Stomach (tissue), 4 donors: ENCODE results near the gene FBXO2.

ENCODE experiments used
- POLR2A ChIP-seq, 4 donors: fragments of 450-650 bp; IDR thresholded peaks; one replicate each; pipeline ENCODE4 v1.6.1; 2016; ENCODE audit warnings: antibody characterized with exemption in 4 of 4, control low read depth in 2 of 4, mild to moderate bottlenecking in 1 of 4, moderate library complexity in 1 of 4
- POLR2AphosphoS5 ChIP-seq, 3 donors: sonication (generic); formaldehyde crosslinking; IDR thresholded peaks; one replicate each; pipeline ENCODE4 v1.6.1; 2016; ENCODE audit warnings: antibody characterized with exemption in 3 of 3
- TF ChIP-seq, protein P1 (sequence below), 7 experiments: fragments of 450-650 bp in 4 of 7; fragments of 200-600 bp in 3 of 7; sonication (generic) in 3 of 7; IDR thresholded peaks; one replicate each; pipeline ENCODE4 v1.5.1; 2016 to 2019; ENCODE audit warnings: antibody characterized with exemption in 7 of 7, control low read depth in 2 of 7, mild to moderate bottlenecking in 1 of 7

DNA sequence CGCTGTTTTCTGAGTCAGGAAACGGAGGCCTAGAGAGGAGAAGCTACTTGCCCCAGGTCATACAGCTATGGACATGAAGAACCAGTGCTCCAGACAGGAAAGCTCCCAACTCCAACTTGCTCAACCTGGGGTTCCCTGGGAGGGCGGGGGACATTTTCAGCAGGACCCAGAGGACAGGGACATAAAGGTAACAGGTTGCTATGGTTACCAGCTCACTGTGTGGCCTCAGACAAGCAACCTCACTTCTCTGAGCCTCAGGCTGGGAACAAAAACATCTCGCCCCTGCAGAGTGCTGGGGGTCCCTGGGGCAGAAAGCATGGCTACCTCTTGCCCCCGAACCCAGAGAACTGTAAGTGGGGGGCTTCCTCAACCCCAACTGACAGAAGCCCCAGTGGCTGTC is 16.1 kb downstream of the FBXO2 start:
- TF ChIP-seq, protein P1, sequence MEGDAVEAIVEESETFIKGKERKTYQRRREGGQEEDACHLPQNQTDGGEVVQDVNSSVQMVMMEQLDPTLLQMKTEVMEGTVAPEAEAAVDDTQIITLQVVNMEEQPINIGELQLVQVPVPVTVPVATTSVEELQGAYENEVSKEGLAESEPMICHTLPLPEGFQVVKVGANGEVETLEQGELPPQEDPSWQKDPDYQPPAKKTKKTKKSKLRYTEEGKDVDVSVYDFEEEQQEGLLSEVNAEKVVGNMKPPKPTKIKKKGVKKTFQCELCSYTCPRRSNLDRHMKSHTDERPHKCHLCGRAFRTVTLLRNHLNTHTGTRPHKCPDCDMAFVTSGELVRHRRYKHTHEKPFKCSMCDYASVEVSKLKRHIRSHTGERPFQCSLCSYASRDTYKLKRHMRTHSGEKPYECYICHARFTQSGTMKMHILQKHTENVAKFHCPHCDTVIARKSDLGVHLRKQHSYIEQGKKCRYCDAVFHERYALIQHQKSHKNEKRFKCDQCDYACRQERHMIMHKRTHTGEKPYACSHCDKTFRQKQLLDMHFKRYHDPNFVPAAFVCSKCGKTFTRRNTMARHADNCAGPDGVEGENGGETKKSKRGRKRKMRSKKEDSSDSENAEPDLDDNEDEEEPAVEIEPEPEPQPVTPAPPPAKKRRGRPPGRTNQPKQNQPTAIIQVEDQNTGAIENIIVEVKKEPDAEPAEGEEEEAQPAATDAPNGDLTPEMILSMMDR (IDR thresholded peaks at IDR 0.05): no peak
- TF ChIP-seq POLR2A (IDR thresholded peaks at IDR 0.05) (no peak), POLR2AphosphoS5 (IDR thresholded peaks at IDR 0.05) (no peak)
